OCI-LY1 (cell line): ENCODE data around the gene USP16.
"Not testable (repeated sequence)": the region's sequence is repeated elsewhere in the genome, so short reads cannot be mapped to it uniquely, and the experiment has no call there.

ENCODE experiments used
- H2AFZ ChIP-seq: fragments of 200-600 bp; sonication (generic), shearing (Covaris generic); 2 replicates; pipeline ENCODE4 v1.6.0; 2014; ENCODE audit warnings: antibody characterized with exemption, mild to moderate bottlenecking, low read length
- H3F3A ChIP-seq: fragments of 200-600 bp; sonication (generic), shearing (Covaris generic); 2 replicates; pipeline ENCODE4 v1.6.0; 2014; ENCODE audit warnings: mild to moderate bottlenecking, antibody characterized with exemption, low read length, moderate library complexity; ENCODE audit not compliant: insufficient read depth
- H3K27ac ChIP-seq: fragments of 200-600 bp; sonication (generic); 2 replicates; pipeline ENCODE4 v1.5.1; 2014; ENCODE audit warnings: low read length, mixed run types, mild to moderate bottlenecking, low read depth; ENCODE audit not compliant: poor library complexity, severe bottlenecking
- H3K27me3 ChIP-seq: fragments of 200-600 bp; sonication (generic); 2 replicates; pipeline ENCODE4 v1.6.0; 2014; ENCODE audit warnings: antibody characterized with exemption, mild to moderate bottlenecking, low read length, moderate library complexity; ENCODE audit not compliant: insufficient read depth
- H3K36me3 ChIP-seq: fragments of 200-600 bp; sonication (generic); 2 replicates; pipeline ENCODE4 v1.6.1; 2014; ENCODE audit warnings: mild to moderate bottlenecking, antibody characterized with exemption, low read length, moderate library complexity, mixed read lengths; ENCODE audit not compliant: insufficient read depth
- H3K4me1 ChIP-seq: fragments of 200-600 bp; sonication (generic); 2 replicates; pipeline ENCODE4 v1.5.1; 2014; ENCODE audit warnings: mild to moderate bottlenecking, low read length, moderate library complexity; ENCODE audit not compliant: insufficient read depth, severe bottlenecking
- H3K4me2 ChIP-seq: fragments of 200-600 bp; sonication (generic), shearing (Covaris generic); 2 replicates; pipeline ENCODE4 v1.6.1; 2014; ENCODE audit warnings: low read length
- H3K4me3 ChIP-seq: fragments of 200-600 bp; sonication (generic); 2 replicates; pipeline ENCODE4 v1.5.1; 2014; ENCODE audit warnings: low read length, low read depth, mild to moderate bottlenecking, mixed read lengths; ENCODE audit not compliant: poor library complexity, severe bottlenecking
- H3K79me2 ChIP-seq: fragments of 200-600 bp; shearing (Covaris generic); 2 replicates; pipeline ENCODE4 v1.6.1; 2016; ENCODE audit warnings: mixed run types, low read length, mixed read lengths; ENCODE audit not compliant: insufficient read depth
- H3K9ac ChIP-seq: fragments of 200-600 bp; sonication (generic), shearing (Covaris generic); 2 replicates; pipeline ENCODE4 v1.6.1; 2014; ENCODE audit warnings: mild to moderate bottlenecking, low read length, mixed read lengths
- H3K9me2 ChIP-seq: fragments of 200-600 bp; sonication (generic), shearing (Covaris generic); 2 replicates; pipeline ENCODE4 v1.6.1; 2014; ENCODE audit warnings: low read depth, mild to moderate bottlenecking, low read length, mixed read lengths
- H3K9me3 ChIP-seq: fragments of 200-600 bp; shearing (Covaris generic); 2 replicates; pipeline ENCODE4 v1.6.1; 2014; ENCODE audit warnings: low read length, mixed read lengths
- H4K20me1 ChIP-seq: fragments of 200-600 bp; sonication (generic), shearing (Covaris generic); 2 replicates; pipeline ENCODE4 v1.6.0; 2016; ENCODE audit warnings: mild to moderate bottlenecking, low read length; ENCODE audit not compliant: insufficient read depth
- EZH2 ChIP-seq: fragments of 200-600 bp; sonication (generic), shearing (Covaris generic); IDR thresholded peaks from 2 replicates; pipeline ENCODE4 v1.8.0; 2017; ENCODE audit warnings: borderline replicate concordance, mixed run types, mild to moderate bottlenecking, antibody characterized with exemption, low read length, moderate library complexity, mixed read lengths
- TF ChIP-seq, protein P1 (sequence below): fragments of 200-600 bp; sonication (generic), shearing (Covaris generic); IDR thresholded peaks from 2 replicates; pipeline ENCODE4 v1.5.1; 2017; ENCODE audit warnings: mild to moderate bottlenecking, antibody characterized with exemption, low read length, moderate library complexity, mixed read lengths

USP16 gene

GRCh38 chr21:29074007-29074376 is 49.5 kb downstream of the USP16 start:
- Histone ChIP-seq H2AFZ (no peak overlapping the region), H4K20me1 (0 out of 2 replicates have a peak, but pooled peaks cover 2% of the 10 kb centered on the region), H3K9me3 (no peaks in the 10 kb centered on the region), H3K27me3 (no peaks in the 10 kb centered on the region), H3K4me2 (peak overlapping the region; percentile 75), H3K79me2 (peaks cover 44% of the 10 kb centered on the region), H3K9me2 (no peaks in the 10 kb centered on the region), H3K4me1 (peaks cover 47% of the 10 kb centered on the region), H3K27ac (peak overlapping the region; percentile 67), H3K36me3 (peaks cover 33% of the 10 kb centered on the region), H3F3A (no peaks in the 10 kb centered on the region), H3K4me3 (peak overlapping the region; percentile 84), H3K9ac (peak overlapping the region; percentile 74)
- TF ChIP-seq, protein P1, sequence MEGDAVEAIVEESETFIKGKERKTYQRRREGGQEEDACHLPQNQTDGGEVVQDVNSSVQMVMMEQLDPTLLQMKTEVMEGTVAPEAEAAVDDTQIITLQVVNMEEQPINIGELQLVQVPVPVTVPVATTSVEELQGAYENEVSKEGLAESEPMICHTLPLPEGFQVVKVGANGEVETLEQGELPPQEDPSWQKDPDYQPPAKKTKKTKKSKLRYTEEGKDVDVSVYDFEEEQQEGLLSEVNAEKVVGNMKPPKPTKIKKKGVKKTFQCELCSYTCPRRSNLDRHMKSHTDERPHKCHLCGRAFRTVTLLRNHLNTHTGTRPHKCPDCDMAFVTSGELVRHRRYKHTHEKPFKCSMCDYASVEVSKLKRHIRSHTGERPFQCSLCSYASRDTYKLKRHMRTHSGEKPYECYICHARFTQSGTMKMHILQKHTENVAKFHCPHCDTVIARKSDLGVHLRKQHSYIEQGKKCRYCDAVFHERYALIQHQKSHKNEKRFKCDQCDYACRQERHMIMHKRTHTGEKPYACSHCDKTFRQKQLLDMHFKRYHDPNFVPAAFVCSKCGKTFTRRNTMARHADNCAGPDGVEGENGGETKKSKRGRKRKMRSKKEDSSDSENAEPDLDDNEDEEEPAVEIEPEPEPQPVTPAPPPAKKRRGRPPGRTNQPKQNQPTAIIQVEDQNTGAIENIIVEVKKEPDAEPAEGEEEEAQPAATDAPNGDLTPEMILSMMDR = no peak
- no peak for TF ChIP-seq EZH2

DNA sequence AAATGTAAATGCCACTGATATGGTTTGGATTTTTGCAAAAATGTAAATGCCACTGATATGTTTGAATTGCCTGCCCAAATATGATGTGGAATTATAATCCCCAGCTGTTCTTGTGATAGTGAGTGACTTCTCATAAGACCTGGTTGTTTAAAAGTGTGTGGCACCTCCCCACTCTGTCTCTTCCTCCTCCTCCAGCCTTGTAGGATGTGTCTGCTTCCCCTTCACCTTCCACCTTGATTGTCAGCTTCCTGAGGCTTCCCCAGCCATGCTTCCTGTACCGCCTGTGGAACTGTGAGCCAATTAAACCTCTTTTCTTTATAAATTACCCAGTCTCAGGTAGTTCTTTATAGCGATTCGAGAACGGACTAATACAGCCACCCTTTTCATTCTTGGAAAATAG is 50.3 kb downstream of the USP16 start:
- Histone ChIP-seq H3K27me3 (no peaks in the 10 kb centered on the region), H3F3A (no peaks in the 10 kb centered on the region), H3K4me1 (peaks cover 55% of the 10 kb centered on the region), H3K79me2 (peaks cover 36% of the 10 kb centered on the region), H3K4me2 (no peak overlapping the region), H3K27ac (no peak overlapping the region), H2AFZ (0 out of 2 replicates have a peak overlapping the region, but pooled peaks have one; percentile 28), H3K9ac (no peak overlapping the region), H3K9me2 (no peaks in the 10 kb centered on the region), H3K4me3 (no peak overlapping the region), H4K20me1 (0 out of 2 replicates have a peak, but pooled peaks cover 2% of the 10 kb centered on the region), H3K9me3 (no peaks in the 10 kb centered on the region), H3K36me3 (peaks cover 25% of the 10 kb centered on the region)
- TF ChIP-seq EZH2 = no peak
- TF ChIP-seq, protein P1 = no peak

- H4K20me1 ChIP-seq = 0 out of 2 replicates have a peak, but pooled peaks cover 2% of the 10 kb centered on the region
- no peak overlapping the region for H3K9ac ChIP-seq
- H3K4me2 ChIP-seq = no peak overlapping the region
- no peaks in the 10 kb centered on the region for H3K27me3 ChIP-seq
- no peaks in the 10 kb centered on the region for H3F3A ChIP-seq
- H3K4me3 ChIP-seq = no peak overlapping the region
- H3K36me3 ChIP-seq = peaks cover 14% of the 10 kb centered on the region
- no peaks in the 10 kb centered on the region for H3K9me3 ChIP-seq
- TF ChIP-seq EZH2 = no peak
- TF ChIP-seq, protein P1 = no peak
- H2AFZ ChIP-seq = no peak overlapping the region
- peaks cover 25% of the 10 kb centered on the region for H3K79me2 ChIP-seq
- peaks cover 62% of the 10 kb centered on the region for H3K4me1 ChIP-seq
- peak overlapping the region; percentile 89 for H3K27ac ChIP-seq
- no peaks in the 10 kb centered on the region for H3K9me2 ChIP-seq
These were observed 51.4 kb downstream of the USP16 start for GRCh38 chr21:29075706-29076466.

GRCh38 chr21:29076731-29077640 is 52.5 kb downstream of the USP16 start:
- H3K27me3 ChIP-seq, H3K9me3 ChIP-seq, H3K36me3 ChIP-seq, H3F3A ChIP-seq, H4K20me1 ChIP-seq, H2AFZ ChIP-seq, H3K9me2 ChIP-seq: not testable (repeated sequence)
- H3K4me1 ChIP-seq = peaks cover 58% of the 10 kb centered on the region
- H3K27ac ChIP-seq = peak overlapping the region; percentile 89
- H3K4me2 ChIP-seq = peak overlapping the region; percentile 54
- H3K4me3 ChIP-seq = peak overlapping the region; percentile 57
- peaks cover 14% of the 10 kb centered on the region for H3K79me2 ChIP-seq
- peak overlapping the region; percentile 65 for H3K9ac ChIP-seq
